K562 (cell line): ENCODE measurements around the gene ATP6V1F. TPM values are rescaled to one million over a fixed set of nuclear protein-coding genes. Genes with fewer than 3 reads are reported as not detected.

Experiments
- ATAC-seq: fragments of 200-7000 bp; cut with Tn5 transposase; 3 replicates; pipeline ENCODE4 v1.9.1; 2020; ENCODE audit warnings: moderate library complexity
- BruUV-seq: library from RNA; stranded (reverse); fragments of 400-500 nt; replicated peaks from 2 replicates; lab custom pipeline; 2021; lab: Mats Ljungman, UMichigan
- CTCF ChIA-PET: fragments of 300-600 bp; formaldehyde crosslinking; extraction: SDS; loops from one replicate; lab custom pipeline; 2021; ENCODE audit warnings: low intra/inter-chr PET ratio; lab: Yijun Ruan, JAX
- POLR2A ChIA-PET: fragments of 300-600, 350-650 bp; sonication (Branson Sonifier 250); formaldehyde crosslinking; extraction: SDS; loops from one replicate; lab custom pipeline; 2021; ENCODE audit warnings: antibody characterized with exemption, inconsistent platforms; lab: Yijun Ruan, JAX
- DNase-seq, 4 experiments: peaks; one replicate each; pipeline versions ENCODE4 v3.0.0 to v3.0.0-alpha.2; 2011 to 2018; ENCODE audit warnings: low spot score in 3 of 4, mixed read lengths in 3 of 4; ENCODE audit errors: extremely low read depth in 1 of 4
- FAIRE-seq: peaks from 2 replicates; lab custom pipeline; 2011; peaks lifted over from hg19 to GRCh38; lab: Jason Lieb, UNC
- H2AFZ ChIP-seq: 2 replicates; pipeline ENCODE4 v1.6.0; 2011; ENCODE audit warnings: low read depth, low read length, control low read depth, inconsistent platforms
- H3K27ac ChIP-seq: fragments of 200-600 bp; 3 replicates; pipeline ENCODE4 v1.8.0; 2011; ENCODE audit warnings: low read depth, mild to moderate bottlenecking, control low read depth, inconsistent platforms, low read length, moderate library complexity, mixed read lengths; ENCODE audit errors: extremely low read depth
- H3K27me3 ChIP-seq, 2 experiments: fragments of 300-600 bp in 1 of 2; 2 replicates in 1 of 2; 3 replicates in 1 of 2; pipeline versions ENCODE4 v1.6.0 to v1.8.0; 2011; ENCODE audit warnings: inconsistent platforms in 2 of 2, low read length in 2 of 2, mild to moderate bottlenecking in 1 of 2, mixed read lengths in 1 of 2, moderate library complexity in 1 of 2; ENCODE audit not compliant: control insufficient read depth in 2 of 2, insufficient read depth in 2 of 2
- H3K36me3 ChIP-seq: fragments of 300-600 bp; 3 replicates; pipeline ENCODE4 v1.8.0; 2011; ENCODE audit warnings: mild to moderate bottlenecking, low read length, inconsistent platforms; ENCODE audit not compliant: control insufficient read depth, insufficient read depth
- H3K4me1 ChIP-seq, 2 experiments: fragments of 200-600 bp in 1 of 2; replicated peaks in 1 of 2; 2 replicates in 1 of 2; 3 replicates in 1 of 2; pipeline versions ENCODE4 v1.5.1 to v1.8.0; 2011; ENCODE audit warnings: inconsistent platforms in 2 of 2, low read length in 2 of 2, mild to moderate bottlenecking in 1 of 2, mixed read lengths in 1 of 2, moderate library complexity in 1 of 2; ENCODE audit not compliant: control insufficient read depth in 2 of 2, insufficient read depth in 2 of 2
- H3K4me2 ChIP-seq: 2 replicates; pipeline ENCODE4 v1.6.1; 2011; ENCODE audit warnings: low read length, control low read depth, inconsistent platforms, mixed read lengths; ENCODE audit not compliant: insufficient read depth
- H3K4me3 ChIP-seq: fragments of 200-600 bp; sonication (generic), shearing (Covaris generic); 2 replicates; pipeline ENCODE4 v1.5.1; 2016; ENCODE audit warnings: control low read depth, inconsistent platforms
- H3K79me2 ChIP-seq: fragments of 200-600 bp; 3 replicates; pipeline ENCODE4 v1.8.0; 2011; ENCODE audit warnings: low read length, inconsistent platforms; ENCODE audit not compliant: control insufficient read depth, insufficient read depth
- H3K9ac ChIP-seq, 2 experiments: 2 replicates each; pipeline versions ENCODE4 v1.6.0 to v1.6.1; 2011; ENCODE audit warnings: low read depth in 2 of 2, low read length in 2 of 2, control low read depth in 1 of 2, inconsistent platforms in 1 of 2, mild to moderate bottlenecking in 1 of 2, mixed read lengths in 1 of 2; ENCODE audit not compliant: insufficient read depth in 1 of 2
- H3K9me1 ChIP-seq: one replicate; pipeline ENCODE4 v1.6.0; 2011; ENCODE audit warnings: inconsistent platforms, mild to moderate bottlenecking, low read length, moderate library complexity; ENCODE audit not compliant: control insufficient read depth, insufficient read depth
- H3K9me3 ChIP-seq: replicated peaks from 2 replicates; pipeline ENCODE4 v1.5.1; 2011; ENCODE audit warnings: low read depth, low read length, inconsistent platforms; ENCODE audit not compliant: control insufficient read depth, insufficient read depth
- H4K20me1 ChIP-seq: replicated peaks from 2 replicates; pipeline ENCODE4 v1.6.1; 2011; ENCODE audit warnings: low read length, inconsistent platforms, mixed read lengths; ENCODE audit not compliant: control insufficient read depth, insufficient read depth
- CBFA2T2 ChIP-seq: fragments of 450-650 bp; conservative IDR thresholded peaks from 2 replicates; pipeline ENCODE4 v1.6.1; 2017; ENCODE audit warnings: mild to moderate bottlenecking
- POLR2G ChIP-seq: fragments of 200-400 bp; formaldehyde crosslinking; IDR thresholded peaks from 2 replicates; pipeline ENCODE4 v1.6.1; 2017; ENCODE audit warnings: low read depth, mild to moderate bottlenecking, antibody characterized with exemption, low read length, moderate library complexity
- RBFOX2 ChIP-seq: fragments of 200-400 bp; formaldehyde crosslinking; IDR thresholded peaks from 2 replicates; pipeline ENCODE4 v1.6.1; 2017; ENCODE audit warnings: low read depth, mild to moderate bottlenecking, low read length, moderate library complexity
- RBM22 ChIP-seq: fragments of 200-400 bp; formaldehyde crosslinking; IDR thresholded peaks from 2 replicates; pipeline ENCODE4 v1.6.1; 2018; ENCODE audit warnings: low read length, low read depth; ENCODE audit not compliant: poor library complexity, severe bottlenecking
- SRSF7 ChIP-seq: fragments of 200-400 bp; formaldehyde crosslinking; optimal IDR thresholded peaks from 2 replicates; pipeline ENCODE3; 2017; ENCODE audit warnings: mild to moderate bottlenecking, low read depth, low read length
- TEAD4 ChIP-seq, 2 experiments: sonication (generic) in 1 of 2; formaldehyde crosslinking in 1 of 2; IDR thresholded peaks; 2 replicates each; pipeline versions ENCODE4 v1.6.1 to v1.8.0; 2012 to 2022; ENCODE audit warnings: borderline replicate concordance in 1 of 2, inconsistent platforms in 1 of 2, low read length in 1 of 2, mild to moderate bottlenecking in 1 of 2, missing genetic modification reagents in 1 of 2
- ZBTB17 ChIP-seq: fragments of 450-650 bp; formaldehyde crosslinking; IDR thresholded peaks from 2 replicates; pipeline ENCODE4 v1.4.0; 2020; ENCODE audit warnings: mild to moderate bottlenecking
- WGBS: fragments of 100-300 bp; shearing (Covaris generic); methylation state at CpG from one replicate; pipeline ENCODE4 v1.1.6; 2016; ENCODE audit warnings: low coverage, mixed read lengths; ENCODE audit not compliant: insufficient coverage; ENCODE audit errors: missing lambda C conversion rate; 5-methylcytosine and 5-hydroxymethylcytosine counted together
- in situ Hi-C: fragments of 300-500 bp; cut with MboI; formaldehyde crosslinking; loops from 4 replicates; pipeline ENCODE4 v1.15.0; 2018; ENCODE audit warnings: inconsistent platforms, mixed read lengths
- intact Hi-C: fragments of 100-400 bp; cut with micrococcal nuclease; formaldehyde crosslinking; loops from 2 replicates; pipeline ENCODE4 v1.14.2; 2022
- polyA plus RNA-seq, 8 experiments: library from polyadenylated mRNA; depleted of rRNA in 4 of 8; stranded (reverse) in 5 of 8; unstranded in 3 of 8; fragments of >200 nt; fragmentation: Nextera tagmentation in 2 of 8; fragmentation: Illumina TruSeq in 1 of 8; extraction: Ambion mirVana in 2 of 8; extraction: Trizol in 1 of 8; gene quantifications; 2 replicates each; pipeline versions ENCODE4 v1.2.1 to v1.2.3, GENCODE V29; 2011 to 2014; ENCODE audit warnings: inconsistent platforms in 1 of 8, missing spikeins in 1 of 8
- total RNA-seq, 7 experiments: library from RNA; depleted of rRNA in 6 of 7; stranded (reverse); fragments of >200 nt in 6 of 7; fragmentation: Illumina TruSeq in 2 of 7; extraction: Trizol in 2 of 7; gene quantifications; 2 replicates each; pipeline versions ENCODE4 v1.2.1 to v1.2.3, GENCODE V29; 2011 to 2021; ENCODE audit warnings: low replicate concordance in 1 of 7

ATP6V1F gene
- total and polyA plus RNA-seq, 9 of the 15 experiments (the other 6 are each of a cell fraction or from before 2014, with no cell fraction given): 206 to 1,123 (median 542) TPM

- peaks cover 25% of the 10 kb centered on the region for H4K20me1 ChIP-seq
- H2AFZ ChIP-seq: no peak overlapping the region
- DNase-seq: no peak
- FAIRE-seq: no peak
- H3K36me3 ChIP-seq: peaks cover 100% of the 10 kb centered on the region; the same call in 2 of the 3 replicates
- 94% methylated on average over 25 of the region's 25 CpGs for WGBS
- no peak overlapping the region for H3K4me3 ChIP-seq
- no peak overlapping the region for H3K4me2 ChIP-seq
- H3K27me3 ChIP-seq: no peaks in the 10 kb centered on the region
- H3K9ac ChIP-seq: peak overlapping the region in 1 of 2 experiments; percentile 73; a peak in 2 of 4 replicates
- ChIA-PET CTCF (no interaction called here), POLR2A (interaction anchor here (0.7 to 1.7 kb wide), 6 partner anchors 8 to 167 kb away, joined by 3 to 6 read pairs (median 4); no protein-coding TSS in a partner anchor)
- no peaks in the 10 kb centered on the region for H3K79me2 ChIP-seq
- H3K27ac ChIP-seq: no peak overlapping the region
- H3K9me3 ChIP-seq: no peaks in the 10 kb centered on the region
- H3K9me1 ChIP-seq: peaks cover 10% of the 10 kb centered on the region
- no TSS peak for BruUV-seq
- intact Hi-C loops: no loop called here
- no peak for ATAC-seq
- peaks cover 0 to 43% of the 10 kb centered on the region in 2 experiments; a peak in 2 of 5 replicates for H3K4me1 ChIP-seq
- in situ Hi-C loops: no loop called here
- TF ChIP-seq CBFA2T2 (no peak), RBM22 (peak; percentile 89), POLR2G (peak; percentile 77), TEAD4 (IDR thresholded peaks at IDR 0.05; ENCODE audit: low read length) (no peak), TEAD4 (CRISPR knock-in tag; IDR thresholded peaks at IDR 0.05; ENCODE audit: borderline replicate concordance) (0 out of 2 replicates have a peak, but pooled peaks have one; percentile 67), ZBTB17 (CRISPR knock-in tag) (no peak), RBFOX2 (peak; percentile 61), SRSF7 (no peak)
Observed at GRCh38 chr7:128844777-128845311, 17.8 kb upstream of the ATP6V1F start.
